ENCODE results near the gene SF3A1.
"Not testable (repeated sequence)": the region's sequence is repeated elsewhere in the genome, so short reads cannot be mapped to it uniquely, and the experiment has no call there.

Gene SF3A1

GRCh38 chr22:30356449-30357235, at the start of gene SF3A1, which contains the start of gene CCDC157:
SF3A1 (minus strand) TSS chr22:30356894; CDS start chr22:30356792, 102 bp downstream.
CCDC157 (plus strand) TSS chr22:30357007; CDS start chr22:30366001, 8,994 bp downstream.
- DNase-seq (ENCODE audit: low spot score): peak; percentile 93

- no peak for DNase-seq (ENCODE audit: low spot score)
Observed at GRCh38 chr22:30406400-30406799, 49.7 kb upstream of the SF3A1 start.

- no peak for DNase-seq (ENCODE audit: low spot score)
Observed at GRCh38 chr22:30405731-30406130, 49.0 kb upstream of the SF3A1 start.

- DNase-seq (ENCODE audit: low spot score): no peak
Observed at GRCh38 chr22:30404307-30404706, 47.6 kb upstream of the SF3A1 start.

GRCh38 chr22:30402766-30403104, 46.0 kb upstream of the SF3A1 start:
- not testable (repeated sequence) for DNase-seq (ENCODE audit: low spot score)

GRCh38 chr22:30402028-30402765, 45.5 kb upstream of the SF3A1 start:
- no peak for DNase-seq (ENCODE audit: low spot score)

- DNase-seq (ENCODE audit: low spot score): not testable (repeated sequence)
Observed at GRCh38 chr22:30401024-30401423, 44.3 kb upstream of the SF3A1 start.

GRCh38 chr22:30400159-30400558, 43.5 kb upstream of the SF3A1 start:
- no peak for DNase-seq (ENCODE audit: low spot score)

- no peak for DNase-seq (ENCODE audit: low spot score)
Observed at GRCh38 chr22:30399718-30400117, 43.0 kb upstream of the SF3A1 start.

GRCh38 chr22:30398685-30399680, 42.3 kb upstream of the SF3A1 start:
- no peak for DNase-seq (ENCODE audit: low spot score)

GRCh38 chr22:30397656-30398635, 41.3 kb upstream of the SF3A1 start:
- DNase-seq (ENCODE audit: low spot score): no peak

- peak; percentile 75 for DNase-seq (ENCODE audit: low spot score)
Observed at GRCh38 chr22:30396871-30397655, 40.4 kb upstream of the SF3A1 start, which contains the start of gene SEC14L2. SEC14L2 (plus strand) TSS chr22:30397018; CDS start chr22:30397117, 99 bp downstream.

- no peak for DNase-seq (ENCODE audit: low spot score)
Observed at GRCh38 chr22:30393885-30394284, 37.2 kb upstream of the SF3A1 start.

- DNase-seq (ENCODE audit: low spot score): no peak
Observed at GRCh38 chr22:30393322-30393680, 36.6 kb upstream of the SF3A1 start.

GRCh38 chr22:30392661-30393321, 36.1 kb upstream of the SF3A1 start:
- no peak for DNase-seq (ENCODE audit: low spot score)

GRCh38 chr22:30390974-30391691, 34.4 kb upstream of the SF3A1 start:
- DNase-seq (ENCODE audit: low spot score): peak; percentile 62

- peak; percentile 92 for DNase-seq (ENCODE audit: low spot score)
Observed at GRCh38 chr22:30386960-30387827, 30.5 kb upstream of the SF3A1 start, which contains the start of gene RNF215. RNF215 (minus strand) TSS chr22:30387411; CDS start chr22:30387313, 98 bp downstream.

- DNase-seq (ENCODE audit: low spot score): no peak
Observed at GRCh38 chr22:30386608-30386959, 29.9 kb upstream of the SF3A1 start.

Data from hepatic stellate cell (primary cell).